NOMO-1 treated with dmso at 0.1 percent for 144 hours (cell line): ENCODE data around the gene CD82.

Experiments
- DNase-seq: peaks from one replicate; lab custom pipeline; 2025; ENCODE audit not compliant: unreplicated experiment; lab: John Stamatoyannopoulos, UW

The CD82 gene

GRCh38 chr11:44565211-44565952 is at the start of gene CD82:
CD82 (plus strand) TSS chr11:44565663; CDS start chr11:44594663, 29,000 bp downstream.
- DNase-seq: peak; percentile 96

GRCh38 chr11:44516688-44517507 is 48.6 kb upstream of the CD82 start:
- no peak for DNase-seq

GRCh38 chr11:44517541-44517940 is 47.9 kb upstream of the CD82 start:
- no peak for DNase-seq

- DNase-seq: no peak
Observed at GRCh38 chr11:44518968-44519550, 46.4 kb upstream of the CD82 start.

- DNase-seq: no peak
Observed at GRCh38 chr11:44519989-44520737, 45.3 kb upstream of the CD82 start.

GRCh38 chr11:44521148-44521547 is 44.3 kb upstream of the CD82 start:
- DNase-seq: no peak

- no peak for DNase-seq
Observed at GRCh38 chr11:44522294-44522693, 43.2 kb upstream of the CD82 start.

- DNase-seq: no peak
Observed at GRCh38 chr11:44524346-44524745, 41.1 kb upstream of the CD82 start.

- no peak for DNase-seq
Observed at GRCh38 chr11:44524751-44525201, 40.7 kb upstream of the CD82 start.

- DNase-seq: no peak
Observed at GRCh38 chr11:44525473-44526252, 39.8 kb upstream of the CD82 start.

- no peak for DNase-seq
Observed at GRCh38 chr11:44526438-44526837, 39.0 kb upstream of the CD82 start.

- DNase-seq: no peak
Observed at GRCh38 chr11:44527476-44527875, 38.0 kb upstream of the CD82 start.

GRCh38 chr11:44528103-44528502 is 37.4 kb upstream of the CD82 start:
- no peak for DNase-seq

- DNase-seq: no peak
Observed at GRCh38 chr11:44528581-44528980, 36.9 kb upstream of the CD82 start.

GRCh38 chr11:44529895-44530412 is 35.5 kb upstream of the CD82 start:
- DNase-seq: no peak

GRCh38 chr11:44530413-44531115 is 34.9 kb upstream of the CD82 start:
- no peak for DNase-seq

GRCh38 chr11:44531116-44531504 is 34.4 kb upstream of the CD82 start:
- no peak for DNase-seq

GRCh38 chr11:44531636-44532035 is 33.8 kb upstream of the CD82 start:
- no peak for DNase-seq

- DNase-seq: no peak
Observed at GRCh38 chr11:44532809-44533208, 32.7 kb upstream of the CD82 start.
